HUES64 (cell line): ENCODE results near the gene USHBP1.

ENCODE experiments used
- H3K27ac ChIP-seq: 2 replicates; pipeline ENCODE4 v1.7.0; 2013; ENCODE audit warnings: low read depth, low read length, inconsistent platforms
- H3K27me3 ChIP-seq: 2 replicates; pipeline ENCODE4 v1.6.1; 2013; ENCODE audit warnings: mild to moderate bottlenecking, low read length; ENCODE audit not compliant: insufficient read depth
- H3K36me3 ChIP-seq: 2 replicates; pipeline ENCODE4 v1.6.1; 2013; ENCODE audit warnings: mild to moderate bottlenecking, low read length; ENCODE audit not compliant: insufficient read depth
- H3K4me1 ChIP-seq: 2 replicates; pipeline ENCODE4 v1.6.1; 2013; ENCODE audit warnings: mild to moderate bottlenecking, low read length, moderate library complexity; ENCODE audit not compliant: insufficient read depth
- H3K4me3 ChIP-seq: 2 replicates; pipeline ENCODE4 v1.5.1; 2013; ENCODE audit warnings: mild to moderate bottlenecking, low read length, moderate library complexity
- H3K9ac ChIP-seq: 2 replicates; pipeline ENCODE4 v1.6.1; 2013; ENCODE audit warnings: mild to moderate bottlenecking, low read depth, low read length
- H3K9me3 ChIP-seq: 2 replicates; pipeline ENCODE4 v1.6.1; 2013; ENCODE audit warnings: low read depth, low read length; ENCODE audit not compliant: insufficient read depth
- WGBS: fragments of 150-250, 120-280 bp; methylation state at CpG from one replicate; pipeline ENCODE4 v1.1.7; 2013; ENCODE audit warnings: missing lambda C conversion rate; 5-methylcytosine and 5-hydroxymethylcytosine counted together

USHBP1 gene

DNA sequence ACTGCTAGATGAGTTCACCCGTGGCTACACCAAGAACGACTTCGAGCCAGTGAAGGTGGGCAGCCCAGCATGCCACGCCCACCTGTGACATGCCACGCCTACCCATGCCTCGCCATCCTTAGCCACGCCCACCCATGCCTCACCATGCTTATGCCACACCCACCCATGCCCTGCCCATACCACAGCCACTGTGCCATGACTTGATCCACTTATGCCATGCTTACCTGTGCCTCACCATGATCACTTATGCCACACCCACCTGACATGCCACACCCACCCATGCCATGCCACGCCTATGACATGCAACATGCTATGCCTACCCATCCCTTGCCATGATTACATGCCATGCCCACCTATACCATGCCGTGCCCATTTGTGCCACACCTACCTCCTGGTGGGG lies 62.3 kb downstream of the USHBP1 start:
- Histone ChIP-seq H3K9ac (no peak overlapping the region), H3K27me3 (no peaks in the 10 kb centered on the region), H3K27ac (no peak overlapping the region), H3K4me3 (no peak overlapping the region), H3K4me1 (no peaks in the 10 kb centered on the region), H3K36me3 (peaks cover 65% of the 10 kb centered on the region), H3K9me3 (no peaks in the 10 kb centered on the region)
- 88% methylated on average over 9 of the region's 9 CpGs for WGBS

DNA sequence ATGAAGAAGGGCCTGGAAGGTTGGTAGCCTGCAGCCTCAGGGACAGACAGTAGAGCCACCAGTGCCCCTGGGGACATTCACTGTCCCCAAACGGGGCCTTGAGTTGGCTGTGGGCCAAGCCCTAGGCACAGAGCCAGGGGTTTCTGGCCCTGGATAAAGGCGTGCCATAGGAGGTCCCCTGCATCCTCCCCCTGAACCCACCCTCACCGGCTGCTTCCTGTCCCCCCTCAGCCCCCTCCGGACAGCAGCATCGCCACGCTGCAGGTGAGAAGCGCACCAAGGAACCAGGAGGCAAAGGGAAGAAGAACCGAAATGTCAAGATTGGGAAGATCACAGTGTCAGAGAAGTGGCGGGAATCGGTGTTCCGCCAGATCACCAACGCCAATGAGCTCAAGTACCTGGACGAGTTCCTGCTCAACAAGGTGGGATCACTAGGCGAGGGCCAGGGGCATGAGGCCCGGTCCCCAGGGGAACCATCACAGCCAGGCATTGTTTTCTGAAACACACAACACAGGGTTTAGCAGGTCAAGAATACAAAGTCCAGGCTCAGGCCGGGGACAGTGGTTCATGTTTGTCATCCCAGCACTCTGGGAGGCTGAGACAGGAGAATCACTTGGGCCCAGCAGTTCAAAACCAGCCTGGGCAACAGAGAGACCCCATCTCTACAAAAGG lies 64.0 kb downstream of the USHBP1 start:
- no peaks in the 10 kb centered on the region for H3K4me1 ChIP-seq
- H3K27me3 ChIP-seq: no peaks in the 10 kb centered on the region
- no peak overlapping the region for H3K4me3 ChIP-seq
- no peak overlapping the region for H3K27ac ChIP-seq
- H3K9me3 ChIP-seq: no peaks in the 10 kb centered on the region
- WGBS: 95% methylated on average over 16 of the region's 16 CpGs
- peaks cover 63% of the 10 kb centered on the region for H3K36me3 ChIP-seq
- H3K9ac ChIP-seq: no peak overlapping the region
